ENCODE measurements around the gene MPHOSPH9. TPM values are rescaled to one million over a fixed set of nuclear protein-coding genes. Genes with fewer than 3 reads are reported as not detected.

The MPHOSPH9 gene
- total RNA-seq, 1 donor from 2014 or later: 27.2 TPM

DNA sequence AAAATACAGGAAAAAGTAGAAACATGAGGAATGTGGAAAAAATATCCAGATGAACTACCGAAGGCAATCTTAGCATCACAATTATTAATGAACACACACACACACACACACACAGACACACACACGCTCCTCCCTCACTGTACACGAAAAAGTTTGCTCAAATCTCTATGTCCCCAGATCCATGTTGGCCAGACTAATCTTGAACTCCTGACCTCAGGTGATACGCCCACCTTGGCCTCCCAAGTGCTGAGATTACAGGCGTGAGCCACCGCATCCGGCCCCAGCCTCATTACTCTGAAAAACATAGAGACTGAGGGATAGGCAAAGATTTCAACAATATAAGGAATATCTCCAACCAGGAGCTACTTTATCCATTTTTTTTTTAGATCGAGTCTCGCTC, 99.2 kb downstream of the MPHOSPH9 start:
- Mint-ChIP-seq H3K9me3 (ENCODE audit: low read depth) (no peaks in the 10 kb centered on the region), H3K4me1 (ENCODE audit: low read depth) (peaks cover 12% of the 10 kb centered on the region), H3K27ac (ENCODE audit: unreplicated experiment) (no peak overlapping the region), H3K27me3 (ENCODE audit: low read depth) (no peaks in the 10 kb centered on the region), H3K4me3 (ENCODE audit: unreplicated experiment) (no peak overlapping the region), H3K36me3 (ENCODE audit: low read depth) (no peaks in the 10 kb centered on the region)
- TF ChIP-seq, protein P1, sequence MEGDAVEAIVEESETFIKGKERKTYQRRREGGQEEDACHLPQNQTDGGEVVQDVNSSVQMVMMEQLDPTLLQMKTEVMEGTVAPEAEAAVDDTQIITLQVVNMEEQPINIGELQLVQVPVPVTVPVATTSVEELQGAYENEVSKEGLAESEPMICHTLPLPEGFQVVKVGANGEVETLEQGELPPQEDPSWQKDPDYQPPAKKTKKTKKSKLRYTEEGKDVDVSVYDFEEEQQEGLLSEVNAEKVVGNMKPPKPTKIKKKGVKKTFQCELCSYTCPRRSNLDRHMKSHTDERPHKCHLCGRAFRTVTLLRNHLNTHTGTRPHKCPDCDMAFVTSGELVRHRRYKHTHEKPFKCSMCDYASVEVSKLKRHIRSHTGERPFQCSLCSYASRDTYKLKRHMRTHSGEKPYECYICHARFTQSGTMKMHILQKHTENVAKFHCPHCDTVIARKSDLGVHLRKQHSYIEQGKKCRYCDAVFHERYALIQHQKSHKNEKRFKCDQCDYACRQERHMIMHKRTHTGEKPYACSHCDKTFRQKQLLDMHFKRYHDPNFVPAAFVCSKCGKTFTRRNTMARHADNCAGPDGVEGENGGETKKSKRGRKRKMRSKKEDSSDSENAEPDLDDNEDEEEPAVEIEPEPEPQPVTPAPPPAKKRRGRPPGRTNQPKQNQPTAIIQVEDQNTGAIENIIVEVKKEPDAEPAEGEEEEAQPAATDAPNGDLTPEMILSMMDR (IDR thresholded peaks at IDR 0.05): no peak
- DNase-seq (ENCODE audit: low spot score): no peak

DNA sequence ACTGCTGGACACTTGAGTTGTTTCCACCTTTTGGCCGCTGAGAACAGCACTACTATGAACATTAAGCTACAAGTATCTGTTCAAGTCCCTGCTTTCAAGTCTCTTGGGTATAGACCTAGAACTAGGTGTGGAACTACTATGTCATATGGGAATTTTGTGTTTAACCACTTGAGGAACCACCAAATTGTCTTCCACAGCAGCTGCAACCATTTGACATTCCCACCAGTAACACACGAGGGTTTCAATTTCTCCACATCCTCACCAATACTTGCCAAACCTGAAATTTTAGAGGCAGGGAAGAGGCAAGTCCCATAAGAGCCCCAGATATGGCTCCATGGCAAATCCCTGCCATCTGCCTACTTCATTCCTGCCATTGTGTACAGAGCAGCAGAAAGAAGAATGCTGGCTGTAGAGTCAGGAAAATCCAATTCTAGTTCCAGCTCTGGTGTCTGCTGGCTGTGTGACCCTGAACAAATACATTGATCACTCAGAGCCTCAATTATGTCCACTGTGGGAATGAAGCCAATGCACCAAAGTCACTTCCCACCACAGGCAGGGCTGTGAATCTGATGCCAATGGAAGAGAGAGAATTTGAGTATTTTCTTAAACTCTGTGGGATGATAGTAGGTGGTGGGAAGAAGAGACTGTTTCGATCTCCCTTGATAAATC, 99.9 kb downstream of the MPHOSPH9 start:
- no peaks in the 10 kb centered on the region for H3K9me3 Mint-ChIP-seq (ENCODE audit: low read depth)
- H3K27me3 Mint-ChIP-seq (ENCODE audit: low read depth): no peaks in the 10 kb centered on the region
- H3K4me1 Mint-ChIP-seq (ENCODE audit: low read depth): peaks cover 12% of the 10 kb centered on the region
- TF ChIP-seq, protein P1 (IDR thresholded peaks at IDR 0.05): no peak
- H3K36me3 Mint-ChIP-seq (ENCODE audit: low read depth): no peaks in the 10 kb centered on the region
- no peak for DNase-seq (ENCODE audit: low spot score)
- no peak overlapping the region for H3K4me3 Mint-ChIP-seq (ENCODE audit: unreplicated experiment)
- H3K27ac Mint-ChIP-seq (ENCODE audit: unreplicated experiment): no peak overlapping the region

DNA sequence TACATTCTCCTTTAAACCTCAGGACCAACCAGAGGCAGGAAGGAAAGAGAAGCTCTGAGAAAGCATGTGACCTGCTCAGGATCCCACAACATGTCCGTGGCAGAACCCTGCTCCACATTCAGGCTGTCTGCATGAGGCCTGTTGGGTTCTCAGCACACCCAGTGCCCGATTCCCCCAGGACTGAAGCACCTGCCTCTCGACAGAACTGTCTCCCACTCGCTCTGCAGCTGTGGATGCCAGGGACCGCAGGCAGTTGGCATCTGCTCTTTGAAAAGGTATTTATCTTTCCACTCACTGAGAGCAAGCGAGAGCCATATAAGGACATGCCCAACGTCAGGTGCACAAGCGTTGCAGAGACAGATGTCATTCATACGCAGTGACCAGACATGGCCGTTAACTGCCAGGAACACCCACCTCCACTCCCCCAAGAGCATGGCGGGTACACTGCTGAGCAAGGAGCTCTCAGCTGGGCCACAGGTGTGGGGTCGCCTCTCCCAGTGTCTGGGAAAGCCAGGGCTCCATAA, 101.0 kb downstream of the MPHOSPH9 start:
- Mint-ChIP-seq H3K4me3 (ENCODE audit: unreplicated experiment) (no peak overlapping the region), H3K36me3 (ENCODE audit: low read depth) (no peaks in the 10 kb centered on the region), H3K9me3 (ENCODE audit: low read depth) (no peaks in the 10 kb centered on the region), H3K27me3 (ENCODE audit: low read depth) (no peaks in the 10 kb centered on the region), H3K27ac (ENCODE audit: unreplicated experiment) (no peak overlapping the region), H3K4me1 (ENCODE audit: low read depth) (peaks cover 23% of the 10 kb centered on the region)
- DNase-seq (ENCODE audit: low spot score): no peak
- TF ChIP-seq, protein P1 (IDR thresholded peaks at IDR 0.05): no peak

DNA sequence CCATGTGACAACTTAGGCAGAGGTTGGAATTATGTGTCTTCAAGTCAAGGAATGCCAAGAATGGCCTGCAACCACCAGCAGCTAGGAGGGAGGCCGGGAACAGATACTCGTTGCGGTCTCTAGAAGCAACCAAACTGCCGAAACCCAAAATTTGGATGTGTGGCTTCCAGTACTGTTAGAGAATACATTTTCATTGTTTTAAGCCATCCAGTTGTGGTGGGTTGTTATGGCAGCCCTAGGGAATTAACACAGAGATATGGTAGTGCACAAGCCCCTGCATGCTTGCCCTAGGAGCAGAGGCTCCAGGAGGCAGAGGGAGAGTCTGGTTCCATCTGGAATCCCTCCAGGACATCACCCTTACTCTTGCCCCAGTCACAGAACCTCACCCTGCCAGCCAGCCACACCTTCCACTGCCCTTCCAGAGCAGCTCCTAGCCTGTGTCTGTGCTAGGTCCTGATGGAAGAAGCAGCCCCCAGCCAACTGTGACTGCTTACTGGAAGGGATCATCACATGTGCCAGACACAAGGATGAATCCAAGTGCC, 101.6 kb downstream of the MPHOSPH9 start:
- Mint-ChIP-seq H3K27me3 (ENCODE audit: low read depth) (no peaks in the 10 kb centered on the region), H3K36me3 (ENCODE audit: low read depth) (no peaks in the 10 kb centered on the region), H3K4me1 (ENCODE audit: low read depth) (peaks cover 29% of the 10 kb centered on the region), H3K9me3 (ENCODE audit: low read depth) (no peaks in the 10 kb centered on the region), H3K4me3 (ENCODE audit: unreplicated experiment) (no peak overlapping the region), H3K27ac (ENCODE audit: unreplicated experiment) (peak overlapping the region; percentile 49)
- TF ChIP-seq, protein P1 (IDR thresholded peaks at IDR 0.05): no peak
- no peak for DNase-seq (ENCODE audit: low spot score)

DNA sequence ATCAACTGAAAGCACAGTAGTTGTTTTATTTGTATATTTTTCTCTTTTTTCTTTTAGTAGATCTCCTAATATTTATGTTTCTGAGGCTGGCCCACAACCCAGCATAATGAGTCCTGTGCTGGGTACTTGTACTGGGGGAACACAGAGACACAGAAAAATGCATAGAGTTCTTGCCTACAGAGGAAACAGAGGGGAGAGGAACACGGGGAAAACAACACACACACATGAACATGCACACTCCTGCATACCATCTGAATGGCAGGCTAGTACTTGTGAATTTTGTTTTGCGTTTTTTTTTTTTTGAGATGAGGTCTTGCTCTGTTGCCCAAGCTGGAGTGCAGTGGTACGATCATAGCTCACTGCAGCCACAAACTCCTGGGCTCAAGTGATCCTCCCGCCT, 103.3 kb downstream of the MPHOSPH9 start:
- no peak for DNase-seq (ENCODE audit: low spot score)
- no peak overlapping the region for H3K4me3 Mint-ChIP-seq (ENCODE audit: unreplicated experiment)
- peak overlapping the region; percentile 13 for H3K27ac Mint-ChIP-seq (ENCODE audit: unreplicated experiment)
- H3K4me1 Mint-ChIP-seq (ENCODE audit: low read depth): peaks cover 38% of the 10 kb centered on the region
- no peaks in the 10 kb centered on the region for H3K9me3 Mint-ChIP-seq (ENCODE audit: low read depth)
- no peaks in the 10 kb centered on the region for H3K27me3 Mint-ChIP-seq (ENCODE audit: low read depth)
- H3K36me3 Mint-ChIP-seq (ENCODE audit: low read depth): no peaks in the 10 kb centered on the region
- TF ChIP-seq, protein P1 (IDR thresholded peaks at IDR 0.05): no peak
